ENCODE measurements around the gene SYCP2L.
"Not testable (repeated sequence)": the region's sequence is repeated elsewhere in the genome, so short reads cannot be mapped to it uniquely, and the experiment has no call there.

The SYCP2L gene

GRCh38 chr6:10882657-10883171 lies 4.1 kb upstream of the SYCP2L start:
- no peak for TF ChIP-seq CTCF (conservative IDR thresholded peaks at IDR 0.05)
- H3K27ac ChIP-seq, result no peak overlapping the region

DNA sequence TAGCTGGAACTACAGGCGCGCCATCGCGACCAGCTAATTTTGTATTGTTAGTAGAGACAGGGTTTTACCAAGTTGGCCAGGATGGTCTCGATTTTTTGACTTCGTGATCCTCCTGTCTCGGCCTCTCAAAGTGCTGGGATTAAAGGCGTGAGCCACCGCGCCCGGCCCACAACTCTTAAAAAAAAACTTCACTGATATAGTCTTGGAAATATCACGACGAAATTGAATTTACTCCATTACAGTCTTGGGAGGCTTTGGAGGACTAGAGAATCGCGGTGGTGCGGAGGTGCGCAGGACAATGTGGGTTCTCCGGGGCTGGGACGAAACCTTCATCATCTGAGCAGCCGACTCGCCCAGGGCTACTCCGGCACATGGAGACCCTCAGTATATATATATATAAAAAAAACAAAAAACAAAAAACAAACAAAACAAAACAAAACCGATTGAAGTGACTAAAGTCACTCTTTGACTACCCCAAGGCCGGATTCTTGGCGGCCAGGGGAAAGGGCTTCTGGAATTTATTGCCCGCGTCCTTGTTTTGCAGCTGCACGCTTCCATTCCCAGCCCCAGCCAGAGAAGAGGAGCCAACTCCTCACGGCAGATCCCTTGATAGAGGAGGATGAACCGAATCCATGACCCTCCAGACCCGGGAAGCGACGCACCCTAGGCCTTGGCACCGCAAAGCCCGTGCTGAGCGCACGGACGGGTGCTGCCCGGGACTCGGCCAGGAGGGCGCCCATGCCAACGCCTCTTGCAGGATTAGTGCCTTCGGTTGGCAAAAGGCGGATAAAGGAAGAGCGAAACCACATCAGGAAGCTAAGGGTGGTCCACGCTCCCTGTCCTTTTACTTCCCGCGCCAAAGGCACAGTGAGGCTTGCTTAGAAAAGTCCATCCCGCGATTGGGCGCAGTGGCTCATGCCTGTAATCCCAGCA lies 3.3 kb upstream of the SYCP2L start:
- TF ChIP-seq CTCF (conservative IDR thresholded peaks at IDR 0.05), result no peak
- H3K27ac ChIP-seq, result no peak overlapping the region

GRCh38 chr6:10884245-10884972 lies 2.4 kb upstream of the SYCP2L start:
- TF ChIP-seq CTCF (conservative IDR thresholded peaks at IDR 0.05), result no peak
- no peak overlapping the region for H3K27ac ChIP-seq

DNA sequence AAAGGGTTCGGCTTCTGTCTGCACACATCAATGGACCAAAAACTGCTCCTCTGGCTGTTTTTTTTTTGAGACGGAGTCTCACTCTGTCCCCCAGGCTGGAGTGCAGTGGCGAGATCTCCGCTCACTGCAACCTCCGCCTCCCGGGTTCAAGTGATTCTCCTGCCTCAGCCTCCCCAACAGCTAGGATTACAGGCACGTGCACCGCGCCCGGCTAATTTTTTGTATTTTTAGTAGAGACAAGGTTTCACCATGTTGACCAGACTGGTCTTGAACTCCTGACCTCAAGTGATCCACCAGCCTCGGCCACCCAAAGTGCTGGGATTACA lies 524 bp upstream of the SYCP2L start:
- H3K27ac ChIP-seq, result not testable (repeated sequence)

GRCh38 chr6:10890151-10890550 lies 3.3 kb downstream of the SYCP2L start:
- no peak for TF ChIP-seq CTCF (conservative IDR thresholded peaks at IDR 0.05)
- no peak overlapping the region for H3K27ac ChIP-seq

GRCh38 chr6:10891960-10892359 lies 5.1 kb downstream of the SYCP2L start:
- no peak for TF ChIP-seq CTCF (conservative IDR thresholded peaks at IDR 0.05)

DNA sequence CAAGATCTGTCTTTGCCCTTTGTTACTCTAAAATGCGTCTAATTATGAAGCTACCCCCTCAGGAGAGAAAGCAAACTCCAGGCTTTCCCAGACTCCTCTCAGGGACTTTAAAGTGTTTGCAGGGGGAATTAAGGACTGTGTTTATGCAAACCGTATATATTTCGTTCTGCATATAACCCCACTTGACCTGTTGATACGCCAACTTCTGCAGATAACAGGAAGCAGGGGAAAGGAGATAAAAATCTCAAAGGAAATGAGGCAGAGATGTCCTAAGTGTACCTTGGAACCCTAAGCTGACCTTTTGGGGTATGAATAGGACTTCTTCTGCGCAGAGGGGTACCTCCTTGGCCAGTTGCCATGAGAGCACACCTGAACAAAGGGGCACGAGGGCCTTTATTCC lies 8.1 kb downstream of the SYCP2L start:
- H3K27ac ChIP-seq, result no peak overlapping the region
- TF ChIP-seq CTCF (conservative IDR thresholded peaks at IDR 0.05), result no peak

More at GRCh38 chr6:10891960-10892359, 5.1 kb downstream of the SYCP2L start:
- H3K27ac ChIP-seq, result no peak overlapping the region
